NCI-H748 (cell line): ENCODE measurements around the gene GALNT5.
A peak's percentile ranks its signal among the peaks of the same experiment; 100 is the strongest.

Source experiments
- DNase-seq: peaks from one replicate; lab custom pipeline; 2025; ENCODE audit not compliant: unreplicated experiment; lab: John Stamatoyannopoulos, UW

The GALNT5 gene

DNA sequence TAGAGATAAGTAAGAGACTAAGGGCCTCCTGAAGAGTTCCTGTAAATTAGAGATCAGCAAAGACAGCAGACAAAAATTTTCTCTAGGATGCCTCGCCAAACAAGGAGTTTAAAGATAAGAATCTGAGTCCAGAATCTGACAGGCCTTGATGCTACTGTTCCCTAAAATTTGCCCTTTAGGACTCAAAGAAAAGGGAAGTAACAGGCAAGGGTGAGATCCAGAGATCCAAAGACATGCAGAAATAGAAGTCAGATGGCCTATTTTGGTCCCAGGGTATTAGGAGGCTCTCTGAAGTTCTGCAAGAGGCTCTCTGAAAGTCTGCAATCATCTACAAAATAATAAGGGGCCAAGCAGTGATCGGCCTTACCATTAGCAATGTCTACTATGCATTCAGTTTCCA, 33.0 kb downstream of the GALNT5 start:
- DNase-seq = no peak

DNA sequence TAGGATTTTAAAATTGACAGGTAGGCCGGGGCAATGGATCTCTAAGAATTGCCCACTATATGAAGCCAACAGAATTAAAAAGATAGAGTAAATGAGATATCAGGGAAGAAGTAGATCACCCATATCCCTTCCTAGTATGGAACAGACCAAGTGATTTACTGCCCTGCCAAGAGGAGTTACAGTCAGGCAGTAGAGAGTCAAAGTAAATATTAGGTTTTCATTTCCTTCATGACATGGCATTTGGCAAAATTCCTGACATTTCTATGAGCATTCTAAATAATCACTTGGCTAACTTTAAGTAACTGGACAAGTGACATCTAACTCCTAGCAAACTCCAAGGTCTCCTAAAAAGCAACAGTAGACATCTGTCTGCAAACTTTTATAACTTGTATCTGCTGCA, 33.5 kb downstream of the GALNT5 start:
- DNase-seq = no peak

DNA sequence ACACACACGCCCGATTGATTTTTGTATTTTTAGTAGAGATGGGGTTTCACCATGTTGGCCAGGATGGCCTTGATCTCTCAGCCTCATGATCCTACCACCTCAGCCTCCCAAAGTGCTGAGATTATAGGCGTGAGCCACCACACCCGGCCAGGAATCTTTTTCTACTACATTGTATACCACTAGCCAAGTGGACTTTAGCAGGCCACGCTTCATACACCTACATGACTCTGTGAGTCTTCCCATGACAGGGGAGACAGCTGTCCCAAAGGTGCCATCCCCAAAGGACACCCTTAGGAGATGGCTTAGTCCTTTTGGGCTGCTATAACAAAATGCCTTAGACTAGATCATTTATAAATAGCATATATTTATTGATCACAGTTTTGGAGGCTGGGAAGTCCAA, 35.3 kb downstream of the GALNT5 start:
- no peak for DNase-seq

DNA sequence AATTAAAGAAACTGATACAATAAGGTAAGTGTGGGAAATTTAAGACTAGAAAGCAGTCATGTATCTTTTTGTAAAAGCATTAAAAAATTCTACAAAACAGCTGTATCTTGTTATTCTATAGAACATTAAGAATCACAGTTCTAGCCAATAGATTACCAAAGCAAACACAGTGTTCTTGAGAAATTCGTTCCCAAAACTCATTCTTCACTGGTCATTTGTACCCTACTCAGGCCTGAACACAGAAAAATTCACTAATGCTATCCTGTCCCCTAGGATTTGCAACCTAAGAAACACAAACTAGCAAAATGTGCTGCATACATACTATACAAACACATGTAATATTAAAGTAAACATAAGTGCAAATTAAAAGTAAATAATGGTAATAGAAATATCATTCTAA, 39.0 kb downstream of the GALNT5 start:
- DNase-seq = no peak

DNA sequence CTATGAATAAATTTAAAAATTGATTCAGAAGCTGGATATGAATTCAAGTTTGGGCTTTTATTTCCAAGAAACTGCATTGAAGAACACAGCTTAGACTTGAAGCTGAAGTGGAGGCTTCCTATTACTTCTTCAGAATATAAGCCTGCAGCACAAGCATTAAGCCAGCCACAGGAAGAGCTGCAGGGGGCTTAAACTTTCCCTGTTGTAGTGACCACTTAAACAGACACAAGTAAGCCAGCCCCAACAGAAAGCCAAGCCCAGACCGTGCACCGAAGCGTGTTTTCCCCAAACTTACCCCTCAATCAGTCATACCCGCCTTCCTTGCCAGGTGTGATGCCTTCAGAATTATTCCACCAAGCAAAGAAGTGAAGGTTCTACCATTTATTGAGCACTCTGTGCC, 39.5 kb downstream of the GALNT5 start:
- no peak for DNase-seq

DNA sequence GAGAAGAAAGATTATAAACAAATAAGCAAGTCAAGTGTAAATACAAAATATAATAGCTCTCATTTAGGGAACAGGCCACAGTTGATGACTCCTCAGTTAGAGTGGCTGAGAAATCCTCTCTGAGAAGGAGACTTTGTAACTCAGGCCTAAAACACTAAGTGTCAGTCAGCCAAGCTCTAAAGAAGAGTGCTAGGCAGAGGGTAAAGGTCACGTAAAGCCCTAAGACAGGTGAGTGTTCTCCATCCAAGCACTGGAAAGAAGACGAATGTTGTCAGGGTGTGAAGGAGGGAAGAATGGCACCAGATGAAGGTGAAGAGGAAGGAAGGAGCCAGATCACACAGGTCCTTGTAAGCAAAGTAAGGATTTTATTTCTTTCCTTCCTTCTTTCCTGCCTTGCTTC, 43.8 kb downstream of the GALNT5 start:
- DNase-seq = no peak

DNA sequence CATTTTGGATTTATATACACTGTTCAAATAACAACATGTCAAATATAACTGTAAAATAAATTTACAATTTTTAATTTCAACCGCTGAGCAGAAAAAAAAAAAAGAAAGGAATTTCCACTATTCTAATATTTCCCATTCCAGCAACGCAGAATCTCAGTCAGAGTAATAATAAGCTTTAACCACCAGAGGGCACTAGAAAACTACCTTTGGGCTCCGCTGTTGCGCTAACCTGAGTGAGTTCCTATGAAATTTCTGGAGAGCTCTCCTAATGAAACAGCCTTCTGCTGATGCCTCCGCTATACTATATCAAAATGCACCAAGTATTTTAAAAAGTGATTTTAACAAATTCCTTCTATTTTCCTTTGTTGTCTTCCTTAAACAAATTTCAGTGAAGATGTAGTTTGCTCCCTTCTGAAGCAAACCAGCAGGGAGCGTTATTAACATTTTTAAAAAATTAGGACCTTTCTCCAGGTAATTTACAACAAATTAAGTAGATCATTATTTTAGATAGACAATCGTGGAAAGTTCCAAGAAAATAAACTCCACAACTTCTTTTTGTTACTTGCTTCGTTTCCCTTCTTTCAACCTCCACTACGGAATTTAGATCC, 45.1 kb downstream of the GALNT5 start:
- DNase-seq = peak; percentile 69

DNA sequence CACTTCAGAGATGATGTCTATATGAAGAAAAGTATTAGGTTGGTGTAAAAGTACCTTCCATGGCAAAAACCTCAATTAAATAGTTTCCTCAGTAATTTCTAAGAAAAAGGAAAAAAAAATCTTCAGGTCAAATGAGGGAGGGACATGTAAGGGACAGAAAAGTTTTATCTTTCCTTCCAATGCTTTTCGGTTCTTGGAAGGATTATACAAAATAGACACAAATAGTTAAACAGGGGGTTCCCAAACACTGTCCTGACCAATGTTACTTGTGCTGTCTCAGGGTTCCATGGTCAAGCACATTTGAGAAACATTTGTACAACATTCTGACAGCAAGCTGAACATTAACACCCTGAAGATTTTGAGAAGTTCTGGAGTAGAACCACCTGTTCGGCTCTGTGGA, 46.1 kb downstream of the GALNT5 start:
- no peak for DNase-seq

DNA sequence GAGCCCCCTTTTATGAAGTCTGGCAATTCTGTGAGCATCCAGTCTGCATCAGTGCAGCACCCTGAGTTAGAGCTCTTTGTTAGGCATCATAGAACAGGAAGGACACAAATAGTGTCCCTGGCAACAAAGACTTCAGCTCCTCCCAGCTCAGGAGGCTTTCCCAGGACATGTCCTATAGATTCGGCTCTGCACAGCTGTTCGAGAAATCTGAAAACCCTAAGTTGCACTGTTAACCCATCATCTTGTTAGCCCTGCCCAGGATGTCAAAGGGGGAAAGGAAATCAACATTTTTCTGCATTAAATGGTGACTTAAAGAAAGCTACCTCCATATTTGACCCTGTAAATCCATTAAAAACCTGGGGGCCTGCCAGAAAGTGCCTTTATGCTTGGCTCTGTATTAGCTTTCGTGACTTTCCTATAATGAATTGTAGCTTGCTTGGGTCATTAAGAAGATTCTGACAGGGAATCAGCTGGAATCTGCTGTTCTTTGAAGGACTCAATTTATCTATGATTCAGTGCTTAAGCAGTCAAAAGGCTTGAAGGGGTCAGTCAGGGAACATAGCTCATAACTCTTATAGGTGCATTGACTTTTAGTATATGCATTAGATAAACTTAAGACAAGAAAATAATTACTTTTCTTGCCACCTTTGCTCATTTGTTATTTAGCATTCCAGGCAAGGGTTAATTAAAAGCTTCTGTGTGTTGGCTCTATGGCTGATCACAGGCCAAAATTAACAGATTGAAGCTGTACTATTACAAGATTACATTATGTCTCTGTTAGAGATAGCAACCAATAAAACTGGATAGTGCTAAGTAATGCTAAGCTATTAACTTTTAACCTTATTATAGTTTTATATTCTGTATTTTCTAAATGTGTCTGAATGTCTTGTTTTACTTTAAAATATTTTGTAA, 47.6 kb downstream of the GALNT5 start:
- DNase-seq = peak; percentile 7

DNA sequence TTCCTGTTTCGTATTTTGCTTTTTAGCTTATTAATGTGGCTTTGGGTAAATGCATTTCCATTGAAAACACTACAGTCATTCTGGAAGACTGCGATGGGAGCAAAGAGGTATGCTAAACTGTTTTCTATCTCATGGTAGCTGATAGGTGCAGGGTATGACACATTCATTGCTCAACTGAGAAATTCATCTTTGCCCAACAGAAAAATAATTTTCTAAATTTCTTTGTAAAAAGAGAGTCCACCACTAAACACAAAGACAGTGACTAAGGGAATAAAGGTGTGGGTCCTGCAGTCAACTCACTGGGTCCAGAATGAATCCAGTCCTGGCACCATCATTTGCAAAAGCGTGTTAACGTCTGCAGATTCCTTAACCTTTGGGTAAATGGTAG, 48.2 kb downstream of the GALNT5 start:
- DNase-seq = no peak

DNA sequence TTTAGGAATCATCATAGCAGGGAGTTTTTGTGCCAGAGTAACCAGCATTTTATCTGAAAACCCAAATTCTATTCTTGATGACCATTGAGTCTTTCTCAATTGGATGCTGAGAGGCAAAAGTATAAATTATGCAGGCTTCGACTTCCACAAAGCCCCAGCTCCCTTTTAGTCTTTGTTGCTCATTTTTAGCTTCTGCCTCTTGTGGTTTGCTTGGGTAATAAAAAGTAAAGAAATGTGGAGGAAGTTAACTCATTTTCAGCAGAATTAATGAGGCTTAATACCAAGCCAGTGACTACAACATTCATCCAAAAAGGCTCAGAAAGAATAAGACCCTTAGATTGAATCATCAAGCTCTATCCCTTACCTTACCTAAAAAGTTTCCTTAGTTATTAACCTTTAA, 49.5 kb downstream of the GALNT5 start:
- no peak for DNase-seq

DNA sequence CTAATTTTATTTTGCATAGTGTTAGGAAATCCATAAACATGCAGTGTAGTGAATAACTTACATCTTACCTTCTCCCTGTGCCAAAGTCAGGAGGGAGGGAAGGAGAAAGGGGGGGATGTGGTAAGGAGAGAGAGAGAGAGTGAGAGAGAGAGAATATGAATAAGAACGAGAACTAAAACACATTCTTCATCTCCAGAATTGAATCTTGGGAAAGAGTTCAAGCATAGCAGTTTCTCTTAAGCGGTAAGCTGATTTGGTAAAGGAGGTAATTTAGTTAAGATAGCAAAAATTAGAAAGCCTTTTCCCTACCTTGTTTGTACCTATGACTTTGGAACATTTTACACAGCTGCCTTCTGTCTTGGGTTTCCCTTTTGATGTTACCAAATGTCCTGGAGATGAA, 52.4 kb downstream of the GALNT5 start:
- DNase-seq = no peak

DNA sequence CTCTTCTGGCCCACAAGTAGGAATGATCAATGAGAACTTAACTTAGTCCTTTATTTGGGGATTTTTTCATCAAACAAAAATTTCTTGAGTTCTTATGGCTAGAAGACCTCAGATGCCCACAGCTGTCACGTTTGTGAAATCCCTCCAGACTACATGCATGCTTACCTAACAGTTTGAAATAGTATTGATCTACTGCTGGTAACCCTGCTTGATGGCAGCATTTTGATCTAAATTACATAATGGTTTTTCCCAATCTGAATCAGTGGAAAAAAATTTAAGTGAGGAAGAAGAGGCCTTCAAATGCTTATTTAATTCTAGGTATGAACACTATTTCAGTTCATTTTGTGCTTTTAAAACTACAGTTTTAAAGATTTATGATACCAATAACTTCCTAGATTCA, 54.2 kb downstream of the GALNT5 start:
- DNase-seq = no peak

DNA sequence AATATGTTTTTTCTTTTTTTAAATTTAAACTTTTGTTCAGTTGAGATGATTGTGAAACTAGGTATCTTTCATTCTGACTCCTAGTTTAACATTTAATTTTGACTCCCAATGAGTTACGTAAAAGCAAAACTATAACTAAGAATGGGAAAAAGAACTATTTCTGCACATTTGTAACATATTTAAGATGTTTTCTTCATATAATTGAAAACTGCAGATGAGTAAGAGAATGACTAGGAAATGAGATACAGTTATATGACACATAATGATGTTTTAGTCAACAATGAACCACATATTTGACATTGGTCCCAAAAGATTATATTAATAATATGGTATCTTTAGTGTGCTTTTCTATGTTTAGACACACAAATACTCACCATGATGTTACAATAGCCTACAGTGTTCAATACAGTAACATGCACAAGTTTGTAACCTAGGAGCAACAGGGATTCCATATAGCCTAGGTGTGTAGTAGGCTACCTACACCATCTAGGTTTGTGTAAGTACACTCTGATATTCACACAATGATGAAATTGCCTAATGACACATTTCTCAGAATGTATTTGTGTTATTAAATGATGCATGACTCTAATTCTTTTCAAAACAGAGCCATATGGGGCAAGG, 55.5 kb downstream of the GALNT5 start:
- DNase-seq = no peak

DNA sequence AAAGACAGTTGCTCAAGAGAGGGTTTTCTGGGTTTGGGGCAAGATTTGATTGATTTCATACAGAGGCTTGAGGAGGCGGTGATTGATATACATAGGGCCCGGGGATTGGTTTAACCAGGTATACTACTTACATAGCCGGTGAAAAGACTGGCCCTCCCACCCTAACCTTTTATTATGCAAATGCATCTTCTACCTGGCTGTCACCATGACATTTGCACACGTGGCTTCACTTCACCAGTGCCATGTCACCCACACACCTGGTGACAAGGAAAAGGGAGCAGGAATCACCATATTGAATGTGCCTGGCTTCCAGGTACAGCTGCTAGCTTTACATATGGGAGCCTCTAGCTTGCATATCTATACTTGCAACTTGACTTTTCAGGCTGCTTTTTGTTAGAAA, 58.4 kb downstream of the GALNT5 start:
- DNase-seq = no peak

DNA sequence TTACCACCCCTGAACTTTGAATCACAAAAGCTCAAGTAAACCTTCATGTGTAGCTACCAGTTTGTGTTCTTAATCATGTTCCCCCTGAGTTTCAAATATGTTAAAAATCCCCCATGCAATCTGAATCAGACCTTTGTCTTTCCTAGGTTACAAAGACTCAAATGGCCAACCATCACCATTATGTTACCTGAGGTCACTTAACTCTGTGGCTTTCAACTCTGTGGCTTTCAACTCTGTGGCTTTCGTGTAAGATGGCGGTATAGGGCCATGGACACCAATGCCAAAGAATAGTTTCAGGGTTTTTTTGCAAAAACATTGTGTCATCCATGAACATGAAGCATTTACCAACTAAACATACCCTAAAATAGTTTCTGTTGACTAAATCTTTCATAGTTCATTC, 61.4 kb downstream of the GALNT5 start:
- no peak for DNase-seq

DNA sequence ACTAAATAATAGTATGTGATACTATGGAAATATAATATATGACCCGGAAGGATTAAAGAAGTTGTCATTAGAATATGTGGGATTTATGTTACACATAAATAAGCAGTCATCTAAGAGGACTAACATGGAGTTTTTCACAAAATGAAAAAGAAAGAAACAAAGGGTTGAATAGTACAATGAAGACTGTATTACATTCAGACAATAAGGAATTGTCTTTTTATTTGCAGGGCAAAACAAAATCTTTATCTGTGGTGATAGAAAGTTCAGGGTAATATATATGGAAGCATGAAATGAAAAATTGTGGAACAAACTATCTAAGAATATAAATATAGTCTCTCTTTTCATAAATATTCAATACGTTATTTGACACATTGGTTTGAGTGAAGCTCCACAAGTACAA, 62.3 kb downstream of the GALNT5 start:
- DNase-seq = no peak

DNA sequence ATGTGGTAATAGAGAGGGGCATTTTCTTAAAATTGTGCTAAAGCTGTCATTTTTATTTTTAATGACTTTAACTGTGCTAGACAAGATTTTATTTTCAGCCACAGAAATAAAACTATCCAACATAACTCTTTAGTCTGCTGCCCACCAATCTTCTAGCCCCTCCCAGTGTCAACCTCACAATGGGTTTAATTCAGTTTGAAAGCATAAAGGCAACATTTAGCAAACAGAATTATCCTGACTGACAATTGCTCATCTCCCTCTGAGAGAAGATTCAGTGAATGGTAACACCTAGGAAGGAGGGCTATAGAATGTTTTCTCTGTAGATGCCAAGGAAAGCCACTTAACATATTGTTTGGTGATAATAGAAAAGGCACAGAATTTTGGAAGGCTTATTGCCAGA, 62.9 kb downstream of the GALNT5 start:
- peak; percentile 35 for DNase-seq

DNA sequence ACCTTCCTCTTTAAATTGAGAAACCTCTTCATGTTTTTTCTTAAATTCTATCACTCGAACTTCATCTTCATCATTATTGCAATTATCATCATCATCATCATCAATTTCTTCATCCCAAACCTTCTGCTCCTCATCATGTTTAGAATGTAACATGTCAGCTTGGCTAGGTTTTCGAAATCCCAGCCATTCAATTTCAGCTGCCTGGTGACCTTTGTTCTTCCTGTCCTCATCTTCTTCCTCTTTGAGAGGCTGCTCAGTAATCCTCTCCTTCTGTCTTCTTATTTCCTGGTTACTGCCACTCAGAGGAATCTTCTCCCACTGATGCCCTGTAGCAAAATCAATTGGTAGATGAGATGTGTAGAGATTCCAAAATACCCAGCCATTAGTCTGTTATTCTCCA, 64.0 kb downstream of the GALNT5 start:
- DNase-seq = no peak

DNA sequence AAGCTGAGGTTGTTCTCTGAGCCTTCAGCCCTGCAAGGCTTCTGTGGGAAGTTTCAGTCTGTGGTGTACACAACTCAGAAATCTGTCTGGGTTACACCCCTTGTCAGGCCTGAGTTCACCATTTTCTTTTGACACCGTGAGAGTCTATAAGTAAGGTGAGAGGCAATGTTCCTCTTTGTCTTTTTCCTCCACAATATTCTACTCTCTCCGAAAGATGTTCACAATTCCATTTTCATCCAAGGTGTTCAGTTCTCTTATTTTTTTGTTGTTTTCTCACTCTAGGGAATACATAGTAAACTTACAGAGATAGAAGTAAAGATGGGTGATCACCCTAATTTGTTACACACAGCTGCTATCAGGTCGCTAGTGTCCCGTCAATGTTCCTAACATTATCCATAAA, 64.9 kb downstream of the GALNT5 start:
- no peak for DNase-seq

DNA sequence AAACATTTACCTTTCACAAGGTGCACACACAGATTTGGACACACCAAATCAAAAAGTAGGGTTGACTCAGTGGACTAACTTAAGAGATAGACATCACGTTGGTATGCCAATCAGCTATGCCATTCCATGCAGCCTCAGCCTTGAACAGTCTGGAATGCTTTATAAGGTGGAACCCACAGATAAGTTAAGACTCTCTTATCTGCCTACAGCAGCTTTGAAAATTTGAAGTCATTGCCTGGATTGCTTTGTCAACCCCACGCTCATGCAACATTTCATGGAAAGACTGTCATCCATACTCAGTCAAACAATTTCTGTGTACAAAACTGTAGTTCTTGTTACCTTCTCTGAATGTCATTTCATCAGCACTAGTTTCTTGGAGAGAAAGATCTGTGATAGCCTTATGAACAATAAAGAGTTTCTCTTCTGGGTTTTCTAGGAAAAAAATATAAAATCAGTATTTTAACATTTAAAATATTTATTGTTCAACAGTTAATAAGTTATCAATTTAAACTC, 66.9 kb downstream of the GALNT5 start:
- DNase-seq = no peak

DNA sequence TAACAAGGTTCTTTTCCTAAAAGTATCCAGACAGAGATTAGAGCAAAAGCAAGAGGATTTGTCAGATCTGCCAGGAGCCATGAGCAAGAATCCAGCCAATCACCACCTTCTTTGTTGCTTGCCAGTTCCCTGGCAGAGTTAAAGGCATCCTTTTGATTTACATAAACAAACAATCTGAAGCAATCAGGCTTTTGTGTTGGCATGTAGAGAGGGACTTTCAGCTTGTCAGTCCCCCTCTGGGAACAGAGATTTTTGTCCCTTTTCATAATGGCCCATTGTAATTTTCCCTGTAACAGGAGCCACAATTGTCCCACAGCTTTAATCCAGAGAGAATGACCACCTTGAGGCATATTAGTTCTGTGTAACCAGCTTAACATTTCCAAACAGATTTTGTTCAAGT, 68.3 kb downstream of the GALNT5 start, which contains the start of gene ERMN:
TSS of gene ERMN (minus strand) at position 39 of the 400 bp plus-strand sequence. CDS start 182 bp downstream, outside the sequence.
- peak; percentile 69 for DNase-seq
